Choroid plexus epithelial cell (primary cell): ENCODE results near the gene HEXIM1.

ENCODE experiments used
- DNase-seq: peaks from one replicate; pipeline ENCODE4 v3.0.0-alpha.2; 2010; ENCODE audit warnings: low read depth
- H3K4me3 ChIP-seq: 2 replicates; pipeline ENCODE4 v1.5.1; 2011; ENCODE audit warnings: low read depth, mild to moderate bottlenecking, control low read depth, low read length, moderate library complexity
- TF ChIP-seq, protein P1 (sequence below): conservative IDR thresholded peaks from 2 replicates; pipeline ENCODE4 v1.5.1; 2011; ENCODE audit warnings: low read depth, mild to moderate bottlenecking, control low read depth, inconsistent platforms, low read length, moderate library complexity

Gene HEXIM1

GRCh38 chr17:45114117-45114932 is 34.0 kb upstream of the HEXIM1 start:
- H3K4me3 ChIP-seq: no peak overlapping the region
- TF ChIP-seq, protein P1, sequence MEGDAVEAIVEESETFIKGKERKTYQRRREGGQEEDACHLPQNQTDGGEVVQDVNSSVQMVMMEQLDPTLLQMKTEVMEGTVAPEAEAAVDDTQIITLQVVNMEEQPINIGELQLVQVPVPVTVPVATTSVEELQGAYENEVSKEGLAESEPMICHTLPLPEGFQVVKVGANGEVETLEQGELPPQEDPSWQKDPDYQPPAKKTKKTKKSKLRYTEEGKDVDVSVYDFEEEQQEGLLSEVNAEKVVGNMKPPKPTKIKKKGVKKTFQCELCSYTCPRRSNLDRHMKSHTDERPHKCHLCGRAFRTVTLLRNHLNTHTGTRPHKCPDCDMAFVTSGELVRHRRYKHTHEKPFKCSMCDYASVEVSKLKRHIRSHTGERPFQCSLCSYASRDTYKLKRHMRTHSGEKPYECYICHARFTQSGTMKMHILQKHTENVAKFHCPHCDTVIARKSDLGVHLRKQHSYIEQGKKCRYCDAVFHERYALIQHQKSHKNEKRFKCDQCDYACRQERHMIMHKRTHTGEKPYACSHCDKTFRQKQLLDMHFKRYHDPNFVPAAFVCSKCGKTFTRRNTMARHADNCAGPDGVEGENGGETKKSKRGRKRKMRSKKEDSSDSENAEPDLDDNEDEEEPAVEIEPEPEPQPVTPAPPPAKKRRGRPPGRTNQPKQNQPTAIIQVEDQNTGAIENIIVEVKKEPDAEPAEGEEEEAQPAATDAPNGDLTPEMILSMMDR: no peak
- no peak for DNase-seq

DNA sequence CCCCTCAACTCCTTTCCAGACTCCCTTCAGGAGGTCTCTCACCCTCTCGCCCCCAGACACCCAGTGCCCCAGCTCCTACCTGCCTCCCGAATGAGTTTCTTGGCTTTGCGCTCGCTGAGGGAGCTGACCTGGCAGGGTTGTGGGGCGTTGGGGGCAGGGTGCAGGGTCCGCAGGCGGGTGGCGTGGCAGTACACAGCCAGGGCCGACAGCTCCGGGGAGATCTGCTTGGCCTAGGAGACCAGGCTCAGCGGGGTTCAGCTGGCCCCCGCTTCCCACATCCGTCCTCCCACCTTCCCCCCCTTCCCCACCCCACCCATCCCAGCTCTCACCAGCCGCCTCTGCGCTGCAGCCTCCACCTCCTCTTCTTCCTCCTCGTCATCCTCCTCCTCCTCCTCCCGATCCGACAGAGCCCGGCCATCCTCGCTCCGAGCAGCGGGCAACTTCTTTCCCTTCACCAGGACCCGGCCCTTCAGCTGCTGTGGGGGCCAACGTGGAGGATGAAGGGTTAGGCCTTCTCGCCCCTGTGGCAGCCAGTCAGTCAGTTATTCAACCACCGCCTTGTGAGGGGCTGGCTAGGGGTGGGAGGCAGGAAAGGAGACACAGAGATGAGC is 33.2 kb upstream of the HEXIM1 start:
- no peak overlapping the region for H3K4me3 ChIP-seq
- TF ChIP-seq, protein P1: no peak
- no peak for DNase-seq

- TF ChIP-seq, protein P1: no peak
- DNase-seq: no peak
- no peak overlapping the region for H3K4me3 ChIP-seq
Measured at GRCh38 chr17:45115871-45116270, 32.4 kb upstream of the HEXIM1 start.

GRCh38 chr17:45116434-45117016 is 31.8 kb upstream of the HEXIM1 start:
- H3K4me3 ChIP-seq: no peak overlapping the region
- TF ChIP-seq, protein P1: no peak
- no peak for DNase-seq

DNA sequence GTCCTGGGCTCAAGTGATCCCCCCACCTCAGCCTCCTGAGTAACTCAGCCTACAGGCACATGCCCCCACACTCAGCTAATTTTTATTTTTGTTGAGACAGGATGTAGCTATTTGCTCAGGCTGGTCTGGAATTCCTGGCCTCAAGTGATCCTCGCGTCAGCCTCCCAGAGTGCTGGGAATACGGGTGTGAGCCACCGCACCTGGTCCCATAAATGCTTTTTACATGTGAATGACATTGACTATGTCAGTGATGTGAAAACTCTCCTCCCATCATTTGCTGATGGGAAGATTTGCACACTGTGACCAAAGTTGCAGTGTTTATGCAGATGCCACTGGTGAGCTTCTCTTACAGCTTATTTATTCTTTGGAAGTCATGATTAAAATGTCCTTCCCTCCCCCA is 30.9 kb upstream of the HEXIM1 start:
- TF ChIP-seq, protein P1: no peak
- H3K4me3 ChIP-seq: no peak overlapping the region
- DNase-seq: no peak

DNA sequence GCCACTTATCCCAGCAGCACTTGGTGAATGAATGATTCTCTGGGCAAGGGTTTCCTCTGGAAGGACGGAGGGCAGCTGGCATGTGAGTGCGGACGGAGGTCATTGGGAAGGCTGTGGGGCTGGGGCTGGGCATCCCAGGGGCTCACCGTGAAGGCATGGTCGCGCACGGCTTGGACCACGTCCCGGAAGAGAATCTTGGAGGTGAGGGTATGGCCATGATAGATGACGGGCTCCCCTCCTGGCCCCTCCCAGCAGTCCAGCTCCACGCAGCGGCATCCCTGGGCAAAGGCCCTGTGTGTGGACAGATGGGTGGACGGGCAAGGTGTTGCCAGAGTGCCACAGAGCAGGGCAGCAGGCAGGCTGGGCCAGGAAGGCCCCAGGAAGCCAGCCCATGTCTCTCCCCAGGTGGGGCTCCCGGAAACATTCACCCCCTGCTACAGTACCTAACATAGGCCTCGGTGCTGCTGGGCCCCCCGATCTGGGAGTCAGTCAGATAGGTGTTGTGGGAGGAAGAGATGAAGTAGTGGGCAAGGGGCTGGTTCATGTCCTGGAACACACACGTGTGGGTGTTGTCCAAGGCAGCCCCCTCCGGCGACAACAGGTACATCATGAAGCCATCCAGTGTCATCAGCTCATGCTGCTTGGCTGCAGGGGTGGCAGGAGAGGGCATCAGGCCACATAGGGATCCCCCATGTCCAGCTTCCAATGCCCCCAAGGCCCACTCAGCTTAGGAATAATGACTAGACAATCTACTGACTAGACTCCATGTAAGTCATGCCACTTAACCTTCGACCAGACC is 30.2 kb upstream of the HEXIM1 start:
- TF ChIP-seq, protein P1: no peak
- no peak for DNase-seq
- H3K4me3 ChIP-seq: no peak overlapping the region
